H1 (cell line): ENCODE data around the gene YOD1. TPM values are rescaled to one million over a fixed set of nuclear protein-coding genes. Genes with fewer than 3 reads are reported as not detected.

ENCODE experiments used
- CTCF ChIA-PET: fragments of 300-600 bp; sonication (Branson Sonifier 250); formaldehyde crosslinking; loops from one replicate; lab custom pipeline; 2021; ENCODE audit not compliant: partially characterized antibody; lab: Charles Lee
- POLR2A ChIA-PET: fragments of 300-600 bp; sonication (Branson Sonifier 250); formaldehyde crosslinking; loops from one replicate; lab custom pipeline; 2021; ENCODE audit warnings: inconsistent platforms; ENCODE audit not compliant: partially characterized antibody; lab: Charles Lee
- DNase-seq, 2 experiments: peaks; one replicate each; pipeline versions ENCODE4 v3.0.0 to v3.0.0-alpha.2; 2010 to 2022; ENCODE audit warnings: low spot score in 2 of 2, low read depth in 1 of 2, mixed read lengths in 1 of 2
- FAIRE-seq: peaks from 2 replicates; lab custom pipeline; 2011; peaks lifted over from hg19 to GRCh38; lab: Jason Lieb, UNC
- H2AFZ ChIP-seq: 2 replicates; pipeline ENCODE4 v1.8.1; 2012; ENCODE audit warnings: low read length, inconsistent platforms
- H2AK5ac ChIP-seq: 2 replicates; pipeline ENCODE4 v1.6.1; 2013; ENCODE audit warnings: low read depth, low read length
- H2BK120ac ChIP-seq: replicated peaks from 2 replicates; pipeline ENCODE3; 2013; ENCODE audit warnings: low read depth, low read length, inconsistent platforms
- H2BK12ac ChIP-seq: 2 replicates; pipeline ENCODE4 v1.6.1; 2013; ENCODE audit warnings: low read depth, low read length
- H2BK15ac ChIP-seq: 2 replicates; pipeline ENCODE4 v1.6.1; 2013; ENCODE audit warnings: low read length
- H2BK20ac ChIP-seq: 2 replicates; pipeline ENCODE4 v1.6.1; 2013; ENCODE audit warnings: low read length
- H2BK5ac ChIP-seq: 2 replicates; pipeline ENCODE4 v1.6.1; 2013; ENCODE audit warnings: low read depth, low read length
- H3K14ac ChIP-seq: 2 replicates; pipeline ENCODE4 v1.6.1; 2013; ENCODE audit warnings: inconsistent platforms; ENCODE audit not compliant: insufficient read length
- H3K18ac ChIP-seq: 2 replicates; pipeline ENCODE4 v1.6.1; 2013; ENCODE audit warnings: low read length; ENCODE audit errors: extremely low read depth
- H3K23ac ChIP-seq: 2 replicates; pipeline ENCODE4 v1.6.1; 2013; ENCODE audit warnings: inconsistent platforms; ENCODE audit not compliant: insufficient read length
- H3K23me2 ChIP-seq: 2 replicates; pipeline ENCODE4 v1.6.1; 2013; ENCODE audit warnings: low read depth, low read length
- H3K27ac ChIP-seq: 2 replicates; pipeline ENCODE4 v1.6.1; 2011; ENCODE audit warnings: low read depth, low read length, inconsistent platforms
- H3K27me3 ChIP-seq, 4 experiments: replicated peaks in 1 of 4; 1 replicate in 1 of 4; 2 replicates in 3 of 4; pipeline versions ENCODE4 v1.6.1 to v1.8.1; 2011 to 2013; ENCODE audit warnings: low read length in 3 of 4, mild to moderate bottlenecking in 3 of 4, inconsistent platforms in 2 of 4, mixed read lengths in 2 of 4, moderate library complexity in 1 of 4; ENCODE audit not compliant: control insufficient read depth in 3 of 4, insufficient read depth in 3 of 4; ENCODE audit errors: extremely low read depth in 1 of 4
- H3K36me3 ChIP-seq, 4 experiments: 2 replicates each; pipeline versions ENCODE4 v1.6.1 to v1.8.1; 2011 to 2013; ENCODE audit warnings: mild to moderate bottlenecking in 4 of 4, low read length in 3 of 4, moderate library complexity in 2 of 4, control low read depth in 1 of 4, inconsistent platforms in 1 of 4; ENCODE audit not compliant: insufficient read depth in 4 of 4, control insufficient read depth in 2 of 4
- H3K4ac ChIP-seq: replicated peaks from 2 replicates; pipeline ENCODE3; 2013; ENCODE audit warnings: low read length, low read depth, mixed read lengths, inconsistent platforms; ENCODE audit not compliant: insufficient read length
- H3K4me1 ChIP-seq, 4 experiments: replicated peaks in 1 of 4; 1 replicate in 1 of 4; 2 replicates in 3 of 4; pipeline versions ENCODE4 v1.6.1 to v1.8.1; 2011 to 2013; ENCODE audit warnings: low read length in 3 of 4, inconsistent platforms in 2 of 4, mixed read lengths in 1 of 4; ENCODE audit not compliant: insufficient read depth in 4 of 4, control insufficient read depth in 3 of 4
- H3K4me2 ChIP-seq, 2 experiments: 2 replicates each; pipeline versions ENCODE4 v1.6.1 to v1.8.1; 2011 to 2013; ENCODE audit warnings: low read depth in 2 of 2, low read length in 2 of 2, control low read depth in 1 of 2, inconsistent platforms in 1 of 2, mild to moderate bottlenecking in 1 of 2; ENCODE audit not compliant: insufficient read depth in 1 of 2
- H3K4me3 ChIP-seq, 4 experiments: fragments of 200-600, 300-600 bp in 1 of 4; sonication (generic), shearing (Covaris generic), sonication (Bioruptor Twin) in 1 of 4; 2 replicates each; pipeline versions ENCODE4 v1.5.1 to v1.8.1; 2011 to 2016; ENCODE audit warnings: low read length in 4 of 4, low read depth in 3 of 4, control low read depth in 2 of 4, inconsistent platforms in 2 of 4, mild to moderate bottlenecking in 2 of 4, mixed read lengths in 1 of 4, moderate library complexity in 1 of 4; ENCODE audit not compliant: insufficient read depth in 2 of 4; ENCODE audit errors: extremely low read depth in 1 of 4
- H3K56ac ChIP-seq: replicated peaks from 2 replicates; pipeline ENCODE3; 2013; ENCODE audit warnings: low read depth, mild to moderate bottlenecking, mixed read lengths, low read length, inconsistent platforms; ENCODE audit not compliant: insufficient read length
- H3K79me1 ChIP-seq: 2 replicates; pipeline ENCODE4 v1.6.1; 2013; ENCODE audit warnings: low read depth, low read length, control low read depth
- H3K79me2 ChIP-seq, 2 experiments: 2 replicates each; pipeline versions ENCODE4 v1.6.1 to v1.8.1; 2012 to 2013; ENCODE audit warnings: low read length in 2 of 2, mild to moderate bottlenecking in 2 of 2, inconsistent platforms in 1 of 2; ENCODE audit not compliant: insufficient read depth in 2 of 2, control insufficient read depth in 1 of 2
- H3K9ac ChIP-seq, 4 experiments: replicated peaks in 1 of 4; 1 replicate in 1 of 4; 2 replicates in 3 of 4; pipeline versions ENCODE4 v1.6.1 to v1.8.1; 2011 to 2013; ENCODE audit warnings: low read depth in 3 of 4, low read length in 3 of 4, control low read depth in 2 of 4, mild to moderate bottlenecking in 2 of 4, moderate library complexity in 2 of 4, inconsistent platforms in 1 of 4; ENCODE audit errors: extremely low read depth in 1 of 4
- H3K9me3 ChIP-seq, 2 experiments: 2 replicates each; pipeline versions ENCODE4 v1.6.1 to v1.8.1; 2012 to 2013; ENCODE audit warnings: mild to moderate bottlenecking in 2 of 2, moderate library complexity in 2 of 2, control low read depth in 1 of 2, inconsistent platforms in 1 of 2, low read depth in 1 of 2, low read length in 1 of 2, mixed read lengths in 1 of 2; ENCODE audit not compliant: insufficient read depth in 2 of 2
- H4K20me1 ChIP-seq, 2 experiments: replicated peaks in 1 of 2; 2 replicates each; pipeline versions ENCODE3 to v1.8.1; 2011 to 2013; ENCODE audit warnings: inconsistent platforms in 2 of 2, low read length in 2 of 2, mild to moderate bottlenecking in 1 of 2; ENCODE audit not compliant: insufficient read depth in 2 of 2, control insufficient read depth in 1 of 2
- H4K5ac ChIP-seq: 2 replicates; pipeline ENCODE4 v1.6.1; 2013; ENCODE audit warnings: low read length, low read depth, mixed read lengths, inconsistent platforms; ENCODE audit not compliant: insufficient read length
- H4K8ac ChIP-seq: 2 replicates; pipeline ENCODE4 v1.8.0; 2013; ENCODE audit warnings: mild to moderate bottlenecking, moderate library complexity, low read length, inconsistent platforms; ENCODE audit not compliant: insufficient read depth; ENCODE audit errors: extremely low read depth
- H4K91ac ChIP-seq: replicated peaks from 2 replicates; pipeline ENCODE3; 2013; ENCODE audit warnings: low read length, mixed read lengths, inconsistent platforms; ENCODE audit not compliant: insufficient read length
- CEBPB ChIP-seq: IDR thresholded peaks from 2 replicates; pipeline ENCODE4 v1.6.1; 2012; ENCODE audit warnings: low read depth, low read length
- HDAC2 ChIP-seq, 2 experiments: fragments of 300-600 bp in 1 of 2; sonication (generic) in 1 of 2; IDR thresholded peaks; 2 replicates each; pipeline ENCODE4 v1.6.1; 2011 to 2012; ENCODE audit warnings: low read depth in 2 of 2, low read length in 2 of 2, mild to moderate bottlenecking in 2 of 2, moderate library complexity in 2 of 2, borderline replicate concordance in 1 of 2, inconsistent platforms in 1 of 2
- JUN ChIP-seq: IDR thresholded peaks from 2 replicates; pipeline ENCODE4 v1.6.1; 2011; ENCODE audit warnings: low read depth, mild to moderate bottlenecking, improper control_type of control experiment, low read length
- PHF8 ChIP-seq: fragments of 200-600 bp; sonication (generic); conservative IDR thresholded peaks from 2 replicates; pipeline ENCODE4 v1.7.1; 2012; ENCODE audit warnings: low read depth, mild to moderate bottlenecking, inconsistent platforms, low read length, moderate library complexity
- RXRA ChIP-seq: IDR thresholded peaks from 2 replicates; pipeline ENCODE4 v1.6.1; 2011; ENCODE audit warnings: low read depth, mild to moderate bottlenecking, low read length, moderate library complexity; ENCODE audit not compliant: insufficient read depth
- SIN3A ChIP-seq, 2 experiments: IDR thresholded peaks in 1 of 2; conservative IDR thresholded peaks in 1 of 2; 2 replicates each; pipeline ENCODE4 v1.6.1; 2011 to 2012; ENCODE audit warnings: low read length in 2 of 2, improper control_type of control experiment in 1 of 2, low read depth in 1 of 2, mild to moderate bottlenecking in 1 of 2
- SP2 ChIP-seq: IDR thresholded peaks from 2 replicates; pipeline ENCODE4 v1.6.1; 2012; ENCODE audit warnings: mild to moderate bottlenecking, low read length, inconsistent platforms
- SUZ12 ChIP-seq: fragments of 200-600 bp; sonication (generic); IDR thresholded peaks from 2 replicates; pipeline ENCODE4 v1.6.1; 2012; ENCODE audit warnings: mild to moderate bottlenecking, inconsistent platforms, low read length, moderate library complexity, mixed read lengths
- WGBS, 2 experiments: shearing (Covaris generic) in 1 of 2; methylation state at CpG; one replicate each; pipeline versions ENCODE4 v1.1.6 to v1.1.7; 2013 to 2015; ENCODE audit warnings: low lambda C conversion rate in 2 of 2, mixed read lengths in 2 of 2, inconsistent platforms in 1 of 2, low coverage in 1 of 2, missing lambda C conversion rate in 1 of 2; ENCODE audit not compliant: insufficient replicate concordance in 2 of 2, insufficient coverage in 1 of 2, insufficient read length in 1 of 2; ENCODE audit errors: extremely low coverage in 1 of 2, missing lambda C conversion rate in 1 of 2; 5-methylcytosine and 5-hydroxymethylcytosine counted together
- polyA plus RNA-seq, 7 experiments: library from polyadenylated mRNA; depleted of rRNA in 3 of 7; stranded (reverse) in 5 of 7; unstranded in 2 of 7; fragments of >200 nt in 5 of 7; fragments of 200-250 nt in 2 of 7; gene quantifications; 1 replicate in 5 of 7; 2 replicates in 1 of 7; 4 replicates in 1 of 7; pipeline versions ENCODE4 v1.2.1 to v1.2.3, GENCODE V29; 2011 to 2013; ENCODE audit warnings: missing spikeins in 2 of 7, mixed read lengths in 2 of 7
- total RNA-seq: library from RNA; stranded (reverse); fragmentation: NEBNext Ultra II Directional; extraction: Animal tissue kit (Norgen Biotek cat#: 25700); gene quantifications from 2 replicates; pipeline ENCODE4 v1.2.1, GENCODE V29; 2021
- TF ChIP-seq, protein P1 (sequence below), 3 experiments: IDR thresholded peaks; 1 replicate in 2 of 3; 2 replicates in 1 of 3; pipeline versions ENCODE4 v1.5.1 to v1.6.1; 2011; ENCODE audit warnings: low read length in 3 of 3, mild to moderate bottlenecking in 3 of 3, inconsistent platforms in 2 of 3, low read depth in 1 of 3, moderate library complexity in 1 of 3; ENCODE audit not compliant: insufficient read depth in 1 of 3; ENCODE audit errors: control extremely low read depth in 1 of 3
- TF ChIP-seq, protein P2 (sequence below): IDR thresholded peaks from 2 replicates; pipeline ENCODE4 v1.6.1; 2011; ENCODE audit warnings: low read depth, mild to moderate bottlenecking, low read length; ENCODE audit not compliant: insufficient read depth

The YOD1 gene
- total and polyA plus RNA-seq, 2 of the 8 experiments (the other 6 are each of a cell fraction or from before 2014, with no cell fraction given), result 1.9 to 11.8 TPM

DNA sequence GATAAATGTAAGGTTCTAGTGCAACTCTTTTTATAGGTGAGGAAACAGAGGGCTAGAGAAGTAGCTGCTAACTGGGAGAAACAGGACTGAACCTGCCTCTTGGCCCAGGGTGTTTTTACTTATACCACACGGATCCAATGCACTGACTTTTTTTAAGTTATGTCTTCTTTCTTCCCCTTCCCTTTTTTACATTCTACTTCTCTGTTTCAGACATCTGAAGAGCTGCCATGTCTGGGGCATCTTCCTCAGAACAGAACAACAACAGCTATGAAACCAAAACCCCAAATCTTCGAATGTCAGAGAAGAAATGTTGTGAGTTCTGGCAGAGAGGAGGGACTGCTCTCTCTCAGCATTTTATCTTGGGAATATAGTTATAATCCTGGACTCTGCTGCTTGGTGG is 3.5 kb upstream of the YOD1 start:
- no peak overlapping the region for H3K9ac ChIP-seq
- no peaks in the 10 kb centered on the region for H3K79me1 ChIP-seq
- H2BK5ac ChIP-seq, result no peak overlapping the region
- peaks cover 0 to 10% of the 10 kb centered on the region in 2 experiments; a peak in 2 of 4 replicates for H3K79me2 ChIP-seq
- no peaks in the 10 kb centered on the region for H3K27me3 ChIP-seq
- H4K8ac ChIP-seq, result no peak overlapping the region
- no peak overlapping the region for H2AK5ac ChIP-seq
- no peak overlapping the region for H3K18ac ChIP-seq
- H3K36me3 ChIP-seq, result no peaks in the 10 kb centered on the region; a peak in 1 of 8 replicates
- no peak for DNase-seq
- no peaks in the 10 kb centered on the region for H3K9me3 ChIP-seq
- no peak overlapping the region for H2BK20ac ChIP-seq
- no peak overlapping the region for H4K5ac ChIP-seq
- peaks cover 5% of the 10 kb centered on the region; the same call in 1 of the 2 replicates for H3K23me2 ChIP-seq
- H4K91ac ChIP-seq, result no peak overlapping the region
- H2BK120ac ChIP-seq, result no peak overlapping the region
- H3K4me3 ChIP-seq, result no peak overlapping the region
- H3K27ac ChIP-seq, result no peak overlapping the region
- no peak overlapping the region for H3K56ac ChIP-seq
- H3K4me2 ChIP-seq, result no peak overlapping the region
- H2BK15ac ChIP-seq, result no peak overlapping the region
- peaks cover 0 to 9% (median 3%) of the 10 kb centered on the region in 4 experiments; a peak in 4 of 7 replicates for H3K4me1 ChIP-seq
- no peak overlapping the region for H2BK12ac ChIP-seq
- H3K23ac ChIP-seq, result no peak overlapping the region
- H2AFZ ChIP-seq, result no peak overlapping the region
- no peak overlapping the region for H3K14ac ChIP-seq
- ChIA-PET CTCF (interaction anchor here (0.9 to 2.7 kb wide), 4 partner anchors 21 to 50 kb away, joined by 3 to 12 read pairs (median 5); no protein-coding TSS in a partner anchor), POLR2A (interaction anchor here (1.7 kb wide), 1 partner anchor 16 kb away, joined by 3 read pairs; no protein-coding TSS in a partner anchor)
- 87% methylated on average over 2 of the region's 2 CpGs; no CpG with 5 or more reads in 1 of the 2 experiments for WGBS, 2 experiments
- no peak overlapping the region for H3K4ac ChIP-seq
- FAIRE-seq, result no peak
- H4K20me1 ChIP-seq, result peaks cover 0 to 1% of the 10 kb centered on the region in 2 experiments
- TF ChIP-seq SP2, result no peak
- TF ChIP-seq, protein P1, sequence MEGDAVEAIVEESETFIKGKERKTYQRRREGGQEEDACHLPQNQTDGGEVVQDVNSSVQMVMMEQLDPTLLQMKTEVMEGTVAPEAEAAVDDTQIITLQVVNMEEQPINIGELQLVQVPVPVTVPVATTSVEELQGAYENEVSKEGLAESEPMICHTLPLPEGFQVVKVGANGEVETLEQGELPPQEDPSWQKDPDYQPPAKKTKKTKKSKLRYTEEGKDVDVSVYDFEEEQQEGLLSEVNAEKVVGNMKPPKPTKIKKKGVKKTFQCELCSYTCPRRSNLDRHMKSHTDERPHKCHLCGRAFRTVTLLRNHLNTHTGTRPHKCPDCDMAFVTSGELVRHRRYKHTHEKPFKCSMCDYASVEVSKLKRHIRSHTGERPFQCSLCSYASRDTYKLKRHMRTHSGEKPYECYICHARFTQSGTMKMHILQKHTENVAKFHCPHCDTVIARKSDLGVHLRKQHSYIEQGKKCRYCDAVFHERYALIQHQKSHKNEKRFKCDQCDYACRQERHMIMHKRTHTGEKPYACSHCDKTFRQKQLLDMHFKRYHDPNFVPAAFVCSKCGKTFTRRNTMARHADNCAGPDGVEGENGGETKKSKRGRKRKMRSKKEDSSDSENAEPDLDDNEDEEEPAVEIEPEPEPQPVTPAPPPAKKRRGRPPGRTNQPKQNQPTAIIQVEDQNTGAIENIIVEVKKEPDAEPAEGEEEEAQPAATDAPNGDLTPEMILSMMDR (IDR thresholded peaks at IDR 0.05; ENCODE audit: control extremely low read depth in 1 of 3, insufficient read depth in 1 of 3, low read depth in 1 of 3, low read length in 3 of 3), result no peak
- TF ChIP-seq, protein P2, sequence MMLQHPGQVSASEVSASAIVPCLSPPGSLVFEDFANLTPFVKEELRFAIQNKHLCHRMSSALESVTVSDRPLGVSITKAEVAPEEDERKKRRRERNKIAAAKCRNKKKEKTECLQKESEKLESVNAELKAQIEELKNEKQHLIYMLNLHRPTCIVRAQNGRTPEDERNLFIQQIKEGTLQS, result no peak
- no peak for TF ChIP-seq PHF8
- no peak for TF ChIP-seq SUZ12
- no peak for TF ChIP-seq JUN
- TF ChIP-seq HDAC2 (IDR thresholded peaks at IDR 0.05; ENCODE audit: borderline replicate concordance in 1 of 2, low read depth in 2 of 2, low read length in 2 of 2), result no peak
- no peak for TF ChIP-seq RXRA
- TF ChIP-seq CEBPB, result no peak
- TF ChIP-seq SIN3A (conservative IDR thresholded peaks at IDR 0.05 in 1 of 2, IDR thresholded peaks at IDR 0.05 in 1 of 2; ENCODE audit: low read depth in 1 of 2, low read length in 2 of 2), result no peak
